ENCODE results near the gene NIBAN1. TPM values are rescaled to one million over a fixed set of nuclear protein-coding genes. Genes with fewer than 3 reads are reported as not detected.
A peak's percentile ranks its signal among the peaks of the same experiment; 100 is the strongest.

Gene NIBAN1
- total and polyA plus RNA-seq, 9 of the 15 experiments (the other 6 are each of a cell fraction or from before 2014, with no cell fraction given) = 1.5 to 26.6 (median 16.2) TPM

GRCh38 chr1:184975208-184975870 lies 1.0 kb upstream of the NIBAN1 start (continued):
- no peak for TF ChIP-seq CXXC5 (CRISPR knock-in tag; IDR thresholded peaks at IDR 0.05)
- no peak for TF ChIP-seq ZNF184 (CRISPR knock-in tag; IDR thresholded peaks at IDR 0.05)
- no peak for TF ChIP-seq PATZ1 (CRISPR knock-in tag; IDR thresholded peaks at IDR 0.05; ENCODE audit: borderline replicate concordance)
- TF ChIP-seq EGR1 (conservative IDR thresholded peaks at IDR 0.05) = no peak
- TF ChIP-seq MAZ (CRISPR knock-in tag; conservative IDR thresholded peaks at IDR 0.05 in 1 of 2, IDR thresholded peaks at IDR 0.05 in 1 of 2) = no peak
- no peak for TF ChIP-seq DDX20 (tag; IDR thresholded peaks at IDR 0.05; ENCODE audit: low read depth)
- TF ChIP-seq ZNF655 (CRISPR knock-in tag; IDR thresholded peaks at IDR 0.05) = no peak
- no peak for TF ChIP-seq ZNF280B (CRISPR knock-in tag; IDR thresholded peaks at IDR 0.05)
- TF ChIP-seq NBN (IDR thresholded peaks at IDR 0.05; ENCODE audit: low read depth) = no peak
- peak; percentile 18 for TF ChIP-seq MEIS2 (IDR thresholded peaks at IDR 0.05; ENCODE audit: partially characterized antibody)
- no peak for TF ChIP-seq CTBP1 (IDR thresholded peaks at IDR 0.05; ENCODE audit: borderline replicate concordance)

Measured in K562 (cell line).